GM21576 (cell line): ENCODE results near the gene OSBPL3.

Experiments used
- ATAC-seq: cut with Tn5 transposase; IDR thresholded peaks from one replicate; pipeline ENCODE4 v1.9.1; 2021; ENCODE audit warnings: mild to moderate bottlenecking, moderate library complexity; ENCODE audit not compliant: unreplicated experiment

Gene OSBPL3

GRCh38 chr7:24981171-24981951 lies 1.4 kb upstream of the OSBPL3 start:
- no peak for ATAC-seq

DNA sequence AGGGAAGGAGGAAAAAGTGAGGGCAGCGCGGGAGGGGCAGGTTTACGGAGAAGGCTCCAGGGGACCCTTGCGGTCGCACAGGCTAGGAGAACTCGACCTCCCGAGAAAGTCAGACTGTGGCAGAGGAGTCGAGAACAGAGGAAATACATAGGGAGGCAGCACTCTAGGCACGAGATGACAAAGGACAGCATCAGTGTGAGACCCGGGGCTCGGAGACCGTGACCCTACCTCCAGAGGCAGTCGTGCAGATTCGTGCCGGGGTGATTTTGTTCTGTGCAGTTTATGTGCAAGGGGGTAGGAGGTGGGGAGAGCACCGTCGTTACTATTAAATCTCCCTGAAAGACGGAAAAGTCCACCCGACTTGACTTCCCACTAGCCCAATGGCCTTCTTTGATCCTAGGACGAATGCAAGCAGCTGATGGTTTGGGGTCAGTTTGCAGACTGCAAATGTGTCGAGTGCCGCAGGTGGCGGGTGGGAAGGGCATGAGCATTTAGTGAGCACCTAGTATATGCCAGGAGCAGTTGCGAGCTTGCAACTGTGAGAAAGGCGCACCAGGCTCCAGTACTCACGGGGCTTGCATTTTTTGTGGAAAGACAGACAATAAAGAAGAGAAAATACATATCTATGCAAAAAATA lies 674 bp upstream of the OSBPL3 start:
- peak; percentile 11 for ATAC-seq

- peak; percentile 51 for ATAC-seq
These were observed 512 bp downstream of the OSBPL3 start for GRCh38 chr7:24979470-24979862.

DNA sequence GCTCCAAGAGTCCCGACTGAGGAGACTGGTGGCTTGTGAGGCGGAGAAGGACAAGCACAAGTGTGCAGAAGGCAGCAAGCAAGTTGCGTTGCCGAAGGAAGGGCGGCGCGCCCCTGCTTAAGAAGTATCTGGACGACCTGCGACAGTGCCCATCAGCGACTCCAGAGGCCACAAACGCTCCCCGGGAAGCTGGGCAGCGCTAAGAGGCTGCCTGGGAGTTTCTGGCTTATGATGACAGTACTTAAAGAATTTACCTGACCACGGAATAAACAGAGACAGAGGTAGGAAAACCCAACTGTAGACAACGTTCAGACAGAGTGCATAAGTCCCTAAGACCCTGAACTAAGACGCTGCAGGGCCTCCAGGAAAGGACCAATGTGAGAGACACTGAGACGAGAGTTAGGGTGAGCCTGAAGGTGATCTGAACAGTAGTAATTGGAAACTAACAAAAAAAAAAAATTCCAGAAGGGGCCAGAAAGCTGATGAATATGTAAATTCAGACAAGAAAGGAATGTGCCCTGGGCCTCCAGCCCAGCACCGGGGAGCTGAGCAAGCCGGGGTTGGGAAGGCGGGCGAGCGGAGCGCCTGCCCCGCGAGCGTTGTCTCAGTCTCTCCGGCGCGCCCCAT lies 1.0 kb downstream of the OSBPL3 start:
- ATAC-seq, result no peak

- ATAC-seq, result no peak
These were observed 4.2 kb downstream of the OSBPL3 start for GRCh38 chr7:24975644-24976260.

DNA sequence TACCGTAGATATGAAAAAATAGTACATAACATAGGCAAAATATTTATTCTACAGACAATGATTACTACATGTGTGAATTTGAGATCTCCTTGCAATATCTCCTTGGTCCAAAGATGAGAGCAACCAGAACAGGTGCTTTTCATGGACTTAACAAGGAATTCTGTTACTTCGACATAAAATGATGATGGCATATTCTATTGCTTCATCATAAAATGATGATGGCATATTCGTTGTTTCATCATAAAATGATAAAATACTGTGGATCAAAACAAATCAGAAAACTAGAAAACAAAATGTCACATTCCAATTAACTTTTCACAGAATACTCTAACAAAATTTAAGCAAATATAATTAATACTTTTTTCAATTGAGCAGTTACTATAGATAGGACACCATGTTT lies 4.8 kb downstream of the OSBPL3 start:
- ATAC-seq, result no peak

- ATAC-seq, result no peak
These were observed 5.7 kb downstream of the OSBPL3 start for GRCh38 chr7:24974026-24974832.

GRCh38 chr7:24972991-24973390 lies 7.0 kb downstream of the OSBPL3 start:
- no peak for ATAC-seq

GRCh38 chr7:24972166-24972477 lies 7.9 kb downstream of the OSBPL3 start:
- ATAC-seq, result no peak

GRCh38 chr7:24971333-24972165 lies 8.4 kb downstream of the OSBPL3 start:
- ATAC-seq, result no peak

- no peak for ATAC-seq
These were observed 9.3 kb downstream of the OSBPL3 start for GRCh38 chr7:24970676-24971075.

GRCh38 chr7:24968165-24968564 lies 11.8 kb downstream of the OSBPL3 start:
- ATAC-seq, result no peak

GRCh38 chr7:24967696-24968095 lies 12.3 kb downstream of the OSBPL3 start:
- ATAC-seq, result no peak

DNA sequence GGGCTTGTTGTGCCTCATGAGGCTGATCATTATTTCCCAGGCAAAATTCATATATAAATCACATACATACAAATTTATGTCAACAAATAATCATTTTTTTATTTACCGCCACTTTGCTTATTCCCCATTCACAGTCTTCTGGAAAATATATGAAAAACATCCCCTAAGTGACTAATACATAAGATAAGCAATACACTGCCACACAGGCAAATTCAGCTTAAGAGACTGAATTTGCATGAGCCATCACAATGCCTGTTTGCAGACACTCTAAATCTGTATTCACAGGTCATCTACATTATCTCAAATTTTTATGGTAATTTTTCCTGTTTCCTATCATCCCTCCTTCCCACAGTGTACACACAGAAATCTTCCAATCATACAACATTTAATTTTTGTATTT lies 13.2 kb downstream of the OSBPL3 start:
- no peak for ATAC-seq

GRCh38 chr7:24965831-24966708 lies 13.9 kb downstream of the OSBPL3 start:
- peak; percentile 71 for ATAC-seq

DNA sequence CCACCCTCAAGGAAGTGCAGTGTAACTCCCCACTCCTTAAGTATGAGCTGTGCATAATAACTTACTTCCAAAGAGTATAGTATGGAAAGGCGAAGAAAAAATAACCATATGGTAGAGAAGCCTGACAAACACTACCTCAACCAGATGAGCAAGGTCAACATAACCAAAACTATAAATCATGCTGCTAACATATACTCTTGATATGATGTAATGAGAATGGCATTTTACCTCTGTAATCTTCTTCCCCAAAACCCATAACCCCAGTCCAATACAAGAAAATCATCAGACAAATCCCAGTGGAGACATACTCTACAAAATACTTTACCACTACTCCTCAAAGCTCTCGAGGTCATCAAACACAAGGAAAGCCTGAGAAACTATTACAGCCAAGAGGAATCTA lies 15.8 kb downstream of the OSBPL3 start:
- ATAC-seq, result no peak

- no peak for ATAC-seq
These were observed 16.8 kb downstream of the OSBPL3 start for GRCh38 chr7:24963218-24963617.

DNA sequence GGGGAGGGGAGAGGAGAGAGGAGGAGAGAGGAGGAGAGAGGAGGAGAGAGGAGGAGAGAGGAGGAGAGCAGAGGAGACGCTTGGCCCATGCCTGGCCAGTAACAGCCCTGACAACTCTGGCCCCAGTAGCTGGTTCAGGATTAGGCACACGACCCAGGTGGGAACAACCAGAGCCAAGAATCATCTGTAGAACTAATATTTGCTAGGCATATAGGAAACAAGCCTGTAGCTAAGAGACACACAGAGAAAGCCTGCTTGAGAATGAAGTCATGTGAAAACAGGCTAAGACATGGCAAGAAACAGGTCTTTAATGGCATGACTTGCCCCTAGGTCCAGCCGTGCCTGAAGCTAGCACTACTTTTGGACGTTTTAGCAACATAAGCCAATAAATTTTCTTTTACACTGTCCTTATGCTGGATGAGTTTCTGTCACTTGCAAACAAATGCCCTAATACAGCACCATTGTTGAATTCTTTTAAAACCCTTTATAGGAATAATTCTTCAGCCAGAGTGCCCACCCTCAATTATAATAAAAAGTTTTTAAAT lies 17.5 kb downstream of the OSBPL3 start:
- ATAC-seq, result no peak
